Skeletal muscle tissue (tissue), 4 donors: ENCODE data around the gene PRRC2A. TPM values are rescaled to one million over a fixed set of nuclear protein-coding genes. Genes with fewer than 3 reads are reported as not detected.

Experiments used
- H3K27ac ChIP-seq: one replicate; pipeline ENCODE4 v1.7.0; 2013; ENCODE audit warnings: mild to moderate bottlenecking, low read depth, low read length, inconsistent platforms
- H3K27me3 ChIP-seq, 3 donors: one replicate each; pipeline ENCODE4 v1.7.0; 2013; ENCODE audit warnings: low read length in 3 of 3; ENCODE audit not compliant: control insufficient read depth in 3 of 3, insufficient read depth in 3 of 3
- H3K36me3 ChIP-seq, 3 donors: one replicate each; pipeline ENCODE4 v1.7.0; 2013; ENCODE audit warnings: low read length in 3 of 3; ENCODE audit not compliant: control insufficient read depth in 3 of 3, insufficient read depth in 3 of 3
- H3K4me1 ChIP-seq, 3 donors: one replicate each; pipeline ENCODE4 v1.7.0; 2013; ENCODE audit warnings: low read length in 3 of 3, mild to moderate bottlenecking in 3 of 3; ENCODE audit not compliant: control insufficient read depth in 3 of 3, insufficient read depth in 3 of 3
- H3K4me3 ChIP-seq, 3 donors: one replicate each; pipeline ENCODE4 v1.7.0; 2013; ENCODE audit warnings: low read length in 3 of 3
- H3K9ac ChIP-seq, 3 donors: one replicate each; pipeline ENCODE4 v1.7.0; 2013; ENCODE audit warnings: low read length in 3 of 3, mild to moderate bottlenecking in 3 of 3, moderate library complexity in 2 of 3, low read depth in 1 of 3
- H3K9me3 ChIP-seq, 3 donors: one replicate each; pipeline ENCODE4 v1.7.0; 2013; ENCODE audit warnings: low read length in 3 of 3; ENCODE audit not compliant: control insufficient read depth in 3 of 3
- total RNA-seq: library from RNA; depleted of rRNA; stranded (reverse); fragments of >200 nt; gene quantifications from one replicate; pipeline ENCODE4 v1.2.3, GENCODE V29; 2014
- donor health status: Osteomylitis.

The PRRC2A gene
- total RNA-seq, 1 donor from 2014 or later = 30.8 TPM

- H3K4me3 ChIP-seq = no peak overlapping the region
- H3K9me3 ChIP-seq = no peaks in the 10 kb centered on the region
- H3K27ac ChIP-seq = no peak overlapping the region
- H3K36me3 ChIP-seq = peaks cover 77 to 87% (median 83%) of the 10 kb centered on the region in 3 donors
- H3K4me1 ChIP-seq = peaks cover 5 to 10% (median 8%) of the 10 kb centered on the region in 3 donors
- H3K27me3 ChIP-seq = no peaks in the 10 kb centered on the region
- no peak overlapping the region for H3K9ac ChIP-seq
These were observed 6.4 kb downstream of the PRRC2A start for GRCh38 chr6:31626952-31627351.

- Histone ChIP-seq H3K4me3 (no peak overlapping the region), H3K9ac (no peak overlapping the region), H3K36me3 (peaks cover 82 to 89% (median 87%) of the 10 kb centered on the region in 3 donors), H3K27me3 (no peaks in the 10 kb centered on the region), H3K4me1 (peaks cover 0 to 3% (median 0%) of the 10 kb centered on the region in 3 donors), H3K27ac (no peak overlapping the region), H3K9me3 (no peaks in the 10 kb centered on the region)
These were observed 7.3 kb downstream of the PRRC2A start for GRCh38 chr6:31627690-31628287.

GRCh38 chr6:31629014-31629413 lies 8.5 kb downstream of the PRRC2A start:
- Histone ChIP-seq H3K9ac (no peak overlapping the region), H3K9me3 (no peaks in the 10 kb centered on the region), H3K4me1 (no peaks in the 10 kb centered on the region), H3K36me3 (peaks cover 82 to 92% (median 89%) of the 10 kb centered on the region in 3 donors), H3K4me3 (no peak overlapping the region), H3K27ac (no peak overlapping the region), H3K27me3 (no peaks in the 10 kb centered on the region)

GRCh38 chr6:31630177-31630934 lies 9.8 kb downstream of the PRRC2A start:
- Histone ChIP-seq H3K27ac (no peak overlapping the region), H3K4me1 (no peaks in the 10 kb centered on the region), H3K36me3 (peaks cover 83 to 92% (median 88%) of the 10 kb centered on the region in 3 donors), H3K9me3 (no peaks in the 10 kb centered on the region), H3K4me3 (no peak overlapping the region), H3K27me3 (no peaks in the 10 kb centered on the region), H3K9ac (no peak overlapping the region)

GRCh38 chr6:31631209-31631608 lies 10.7 kb downstream of the PRRC2A start:
- H3K27ac ChIP-seq = no peak overlapping the region
- peaks cover 83 to 92% (median 88%) of the 10 kb centered on the region in 3 donors for H3K36me3 ChIP-seq
- H3K4me1 ChIP-seq = no peaks in the 10 kb centered on the region
- H3K27me3 ChIP-seq = no peaks in the 10 kb centered on the region
- no peaks in the 10 kb centered on the region for H3K9me3 ChIP-seq
- H3K4me3 ChIP-seq = no peak overlapping the region
- no peak overlapping the region for H3K9ac ChIP-seq

- Histone ChIP-seq H3K27me3 (no peaks in the 10 kb centered on the region), H3K4me3 (no peak overlapping the region), H3K9ac (no peak overlapping the region), H3K4me1 (no peaks in the 10 kb centered on the region), H3K27ac (no peak overlapping the region), H3K9me3 (no peaks in the 10 kb centered on the region), H3K36me3 (peaks cover 84 to 92% (median 88%) of the 10 kb centered on the region in 3 donors)
These were observed 11.3 kb downstream of the PRRC2A start for GRCh38 chr6:31631681-31632278.

GRCh38 chr6:31632279-31632946 lies 11.9 kb downstream of the PRRC2A start:
- Histone ChIP-seq H3K4me3 (no peak overlapping the region), H3K27ac (no peak overlapping the region), H3K9ac (peak overlapping the region in 1 of 3 donors; percentile 8), H3K36me3 (peaks cover 84 to 92% (median 88%) of the 10 kb centered on the region in 3 donors), H3K4me1 (no peaks in the 10 kb centered on the region), H3K27me3 (no peaks in the 10 kb centered on the region), H3K9me3 (no peaks in the 10 kb centered on the region)

GRCh38 chr6:31633447-31633846 lies 12.9 kb downstream of the PRRC2A start:
- Histone ChIP-seq H3K27ac (peak overlapping the region; percentile 19), H3K36me3 (peaks cover 79 to 88% (median 80%) of the 10 kb centered on the region in 3 donors), H3K27me3 (no peaks in the 10 kb centered on the region), H3K4me1 (peaks cover 0 to 6% (median 4%) of the 10 kb centered on the region in 3 donors), H3K9ac (no peak overlapping the region), H3K4me3 (no peak overlapping the region), H3K9me3 (no peaks in the 10 kb centered on the region)

GRCh38 chr6:31634131-31634530 lies 13.6 kb downstream of the PRRC2A start:
- Histone ChIP-seq H3K4me3 (no peak overlapping the region), H3K36me3 (peaks cover 76 to 84% (median 80%) of the 10 kb centered on the region in 3 donors), H3K9ac (no peak overlapping the region), H3K27me3 (no peaks in the 10 kb centered on the region), H3K4me1 (peaks cover 0 to 6% (median 4%) of the 10 kb centered on the region in 3 donors), H3K9me3 (no peaks in the 10 kb centered on the region), H3K27ac (no peak overlapping the region)
